Measurements from ENCODE around the gene INTS1.

Gene INTS1

GRCh38 chr7:1503816-1504775, at the start of gene INTS1:
INTS1 (minus strand) TSS chr7:1504389; CDS start chr7:1503960, 429 bp downstream.
- no peaks in the 10 kb centered on the region for H3K9me3 ChIP-seq (ENCODE audit: control insufficient read depth, insufficient read depth, low read length)
- peaks cover 9% of the 10 kb centered on the region; the same call in 1 of the 2 replicates for H3K4me1 ChIP-seq (ENCODE audit: insufficient read depth, low read length)
- H3K36me3 ChIP-seq (ENCODE audit: insufficient read depth, low read length), result peaks cover 9% of the 10 kb centered on the region; the same call in 1 of the 2 replicates
- H3K9ac ChIP-seq (ENCODE audit: low read depth, low read length), result peak within 1 kb of the TSS; percentile 97

- Histone ChIP-seq H3K9ac (ENCODE audit: low read depth, low read length) (no peak overlapping the region), H3K4me1 (ENCODE audit: insufficient read depth, low read length) (peaks cover 10% of the 10 kb centered on the region; the same call in 1 of the 2 replicates), H3K9me3 (ENCODE audit: control insufficient read depth, insufficient read depth, low read length) (no peaks in the 10 kb centered on the region)
These were observed 49.5 kb upstream of the INTS1 start for GRCh38 chr7:1553512-1554210.

GRCh38 chr7:1552200-1552599, 48.0 kb upstream of the INTS1 start:
- H3K9me3 ChIP-seq (ENCODE audit: control insufficient read depth, insufficient read depth, low read length), result no peaks in the 10 kb centered on the region
- H3K4me1 ChIP-seq (ENCODE audit: insufficient read depth, low read length), result peaks cover 10% of the 10 kb centered on the region; the same call in 1 of the 2 replicates
- H3K36me3 ChIP-seq (ENCODE audit: insufficient read depth, low read length), result no peaks in the 10 kb centered on the region
- H3K9ac ChIP-seq (ENCODE audit: low read depth, low read length), result no peak overlapping the region

More at GRCh38 chr7:1553512-1554210, 49.5 kb upstream of the INTS1 start:
- no peaks in the 10 kb centered on the region for H3K36me3 ChIP-seq (ENCODE audit: insufficient read depth, low read length)

GRCh38 chr7:1550846-1551155, 46.6 kb upstream of the INTS1 start:
- no peaks in the 10 kb centered on the region for H3K36me3 ChIP-seq (ENCODE audit: insufficient read depth, low read length)
- peaks cover 7% of the 10 kb centered on the region; the same call in 1 of the 2 replicates for H3K4me1 ChIP-seq (ENCODE audit: insufficient read depth, low read length)
- no peak overlapping the region for H3K9ac ChIP-seq (ENCODE audit: low read depth, low read length)
- no peaks in the 10 kb centered on the region for H3K9me3 ChIP-seq (ENCODE audit: control insufficient read depth, insufficient read depth, low read length)

GRCh38 chr7:1550005-1550845, 46.0 kb upstream of the INTS1 start:
- Histone ChIP-seq H3K9me3 (ENCODE audit: control insufficient read depth, insufficient read depth, low read length) (no peaks in the 10 kb centered on the region), H3K36me3 (ENCODE audit: insufficient read depth, low read length) (no peaks in the 10 kb centered on the region), H3K9ac (ENCODE audit: low read depth, low read length) (no peak overlapping the region), H3K4me1 (ENCODE audit: insufficient read depth, low read length) (peaks cover 4% of the 10 kb centered on the region; the same call in 1 of the 2 replicates)

GRCh38 chr7:1549357-1550004, 45.3 kb upstream of the INTS1 start:
- Histone ChIP-seq H3K4me1 (ENCODE audit: insufficient read depth, low read length) (no peaks in the 10 kb centered on the region), H3K36me3 (ENCODE audit: insufficient read depth, low read length) (no peaks in the 10 kb centered on the region)

GRCh38 chr7:1548944-1549343, 44.8 kb upstream of the INTS1 start:
- Histone ChIP-seq H3K36me3 (ENCODE audit: insufficient read depth, low read length) (no peaks in the 10 kb centered on the region), H3K9me3 (ENCODE audit: control insufficient read depth, insufficient read depth, low read length) (no peaks in the 10 kb centered on the region), H3K4me1 (ENCODE audit: insufficient read depth, low read length) (no peaks in the 10 kb centered on the region), H3K9ac (ENCODE audit: low read depth, low read length) (no peak overlapping the region)

More at GRCh38 chr7:1549357-1550004, 45.3 kb upstream of the INTS1 start:
- Histone ChIP-seq H3K9ac (ENCODE audit: low read depth, low read length) (no peak overlapping the region), H3K9me3 (ENCODE audit: control insufficient read depth, insufficient read depth, low read length) (no peaks in the 10 kb centered on the region)

- H3K9me3 ChIP-seq (ENCODE audit: control insufficient read depth, insufficient read depth, low read length), result no peaks in the 10 kb centered on the region
- H3K36me3 ChIP-seq (ENCODE audit: insufficient read depth, low read length), result no peaks in the 10 kb centered on the region
- H3K4me1 ChIP-seq (ENCODE audit: insufficient read depth, low read length), result no peaks in the 10 kb centered on the region
- no peak overlapping the region for H3K9ac ChIP-seq (ENCODE audit: low read depth, low read length)
These were observed 44.2 kb upstream of the INTS1 start for GRCh38 chr7:1548438-1548831.

GRCh38 chr7:1547777-1548437, 43.7 kb upstream of the INTS1 start:
- Histone ChIP-seq H3K9ac (ENCODE audit: low read depth, low read length) (no peak overlapping the region), H3K36me3 (ENCODE audit: insufficient read depth, low read length) (no peaks in the 10 kb centered on the region), H3K4me1 (ENCODE audit: insufficient read depth, low read length) (no peaks in the 10 kb centered on the region), H3K9me3 (ENCODE audit: control insufficient read depth, insufficient read depth, low read length) (no peaks in the 10 kb centered on the region)

- Histone ChIP-seq H3K9ac (ENCODE audit: low read depth, low read length) (no peak overlapping the region), H3K4me1 (ENCODE audit: insufficient read depth, low read length) (no peaks in the 10 kb centered on the region), H3K9me3 (ENCODE audit: control insufficient read depth, insufficient read depth, low read length) (no peaks in the 10 kb centered on the region), H3K36me3 (ENCODE audit: insufficient read depth, low read length) (no peaks in the 10 kb centered on the region)
These were observed 43.0 kb upstream of the INTS1 start for GRCh38 chr7:1546909-1547776.

- Histone ChIP-seq H3K9me3 (ENCODE audit: control insufficient read depth, insufficient read depth, low read length) (no peaks in the 10 kb centered on the region), H3K9ac (ENCODE audit: low read depth, low read length) (no peak overlapping the region), H3K4me1 (ENCODE audit: insufficient read depth, low read length) (no peaks in the 10 kb centered on the region), H3K36me3 (ENCODE audit: insufficient read depth, low read length) (no peaks in the 10 kb centered on the region)
These were observed 42.2 kb upstream of the INTS1 start for GRCh38 chr7:1546274-1546908.

GRCh38 chr7:1545417-1546246, 41.4 kb upstream of the INTS1 start:
- Histone ChIP-seq H3K9me3 (ENCODE audit: control insufficient read depth, insufficient read depth, low read length) (no peaks in the 10 kb centered on the region), H3K36me3 (ENCODE audit: insufficient read depth, low read length) (no peaks in the 10 kb centered on the region)

More at GRCh38 chr7:1545417-1546246, 41.4 kb upstream of the INTS1 start:
- Histone ChIP-seq H3K9ac (ENCODE audit: low read depth, low read length) (no peak overlapping the region), H3K4me1 (ENCODE audit: insufficient read depth, low read length) (no peaks in the 10 kb centered on the region)
